Kidney (tissue), 14 donors: ENCODE data around the gene MAML3. TPM values are rescaled to one million over a fixed set of nuclear protein-coding genes. Genes with fewer than 3 reads are reported as not detected.
A peak's percentile ranks its signal among the peaks of the same experiment; 100 is the strongest.

Experiments
- DNase-seq, 5 donors: peaks; one replicate each; pipeline ENCODE4 v3.0.0-alpha.2; 2013 to 2020
- FAIRE-seq: peaks from 2 replicates; lab custom pipeline; 2012; peaks lifted over from hg19 to GRCh38; lab: Jason Lieb, UNC
- H3K27ac ChIP-seq, 2 donors: one replicate each; pipeline ENCODE4 v1.7.0; 2013; ENCODE audit warnings: low read depth in 2 of 2, low read length in 2 of 2, inconsistent platforms in 1 of 2
- H3K27me3 ChIP-seq: one replicate; pipeline ENCODE4 v1.7.1; 2013; ENCODE audit warnings: low read length, inconsistent platforms; ENCODE audit not compliant: control insufficient read depth, insufficient read depth
- H3K36me3 ChIP-seq, 3 donors: one replicate each; pipeline versions ENCODE4 v1.7.0 to v1.7.1; 2013; ENCODE audit warnings: low read length in 3 of 3, control low read depth in 1 of 3, inconsistent platforms in 1 of 3; ENCODE audit not compliant: insufficient read depth in 3 of 3, control insufficient read depth in 2 of 3
- H3K4me1 ChIP-seq, 3 donors: one replicate each; pipeline versions ENCODE4 v1.7.0 to v1.7.1; 2013; ENCODE audit warnings: low read length in 3 of 3, inconsistent platforms in 1 of 3, low read depth in 1 of 3; ENCODE audit not compliant: control insufficient read depth in 2 of 3, insufficient read depth in 2 of 3
- H3K4me3 ChIP-seq, 3 donors: one replicate each; pipeline versions ENCODE4 v1.7.0 to v1.8.1; 2013; ENCODE audit warnings: low read length in 3 of 3, control low read depth in 1 of 3, inconsistent platforms in 1 of 3
- H3K9ac ChIP-seq, 3 donors: one replicate each; pipeline versions ENCODE4 v1.7.0 to v1.7.1; 2013; ENCODE audit warnings: low read length in 3 of 3, control low read depth in 1 of 3, inconsistent platforms in 1 of 3
- H3K9me3 ChIP-seq, 3 donors: one replicate each; pipeline versions ENCODE4 v1.7.0 to v1.7.1; 2013; ENCODE audit warnings: low read length in 3 of 3, control low read depth in 1 of 3, inconsistent platforms in 1 of 3; ENCODE audit not compliant: control insufficient read depth in 2 of 3, insufficient read depth in 1 of 3
- CTCF ChIP-seq: IDR thresholded peaks from 3 replicates; pipeline ENCODE4 v1.5.1; 2012; ENCODE audit warnings: mild to moderate bottlenecking, moderate library complexity, borderline replicate concordance; ENCODE audit not compliant: insufficient read depth; ENCODE audit errors: extremely low read depth
- intact Hi-C: fragments of 100-400 bp; cut with DNase I; formaldehyde crosslinking; loops from one replicate; pipeline ENCODE4 v1.11.1; 2022
- polyA plus RNA-seq: library from polyadenylated mRNA; stranded (reverse); fragments of 350-450 nt; fragmentation: Illumina TruSeq; extraction: RNeasy Lipid Tissue Mini Kit (QIAGEN cat#74804); gene quantifications from one replicate; pipeline ENCODE4 v1.2.3, GENCODE V29; 2014; ENCODE audit warnings: low read depth, low replicate concordance; ENCODE audit not compliant: insufficient read depth
- total RNA-seq: library from RNA; stranded (reverse); fragmentation: NEBNext Ultra II Directional; extraction: Animal tissue kit (Norgen Biotek cat#: 25700); gene quantifications from one replicate; pipeline ENCODE4 v1.2.1, GENCODE V29; 2021
- donor health status: control.
- donor health status: control.
- donor health status: control.
- donor health status: control.
- donor health status: control.
- donor health status: DM: yes; HTN: yes; CAD: no.
- donor health status: Normal renal cell carcinoma (clear cell type).

Gene MAML3
- total and polyA plus RNA-seq, 2 donors from 2014 or later = 1.4 to 10.4 TPM

GRCh38 chr4:140186651-140187315 lies 32.8 kb upstream of the MAML3 start:
- DNase-seq = peak in 2 of 5 donors; percentile 2 to 65
- Histone ChIP-seq H3K27me3 (no peaks in the 10 kb centered on the region), H3K9me3 (no peaks in the 10 kb centered on the region), H3K36me3 (no peaks in the 10 kb centered on the region), H3K4me3 (no peak overlapping the region), H3K9ac (no peak overlapping the region), H3K27ac (no peak overlapping the region), H3K4me1 (peaks cover 0 to 6% (median 3%) of the 10 kb centered on the region in 3 donors)
- TF ChIP-seq CTCF = no peak
- FAIRE-seq = no peak
- intact Hi-C loops = no loop called here

GRCh38 chr4:140186082-140186438 lies 32.1 kb upstream of the MAML3 start:
- H3K27me3 ChIP-seq = no peaks in the 10 kb centered on the region
- no peaks in the 10 kb centered on the region for H3K9me3 ChIP-seq
- no peak for FAIRE-seq
- H3K4me3 ChIP-seq = no peak overlapping the region
- intact Hi-C loops = no loop called here
- H3K27ac ChIP-seq = no peak overlapping the region
- H3K9ac ChIP-seq = no peak overlapping the region
- DNase-seq = no peak
- peaks cover 0 to 6% (median 3%) of the 10 kb centered on the region in 3 donors for H3K4me1 ChIP-seq
- TF ChIP-seq CTCF = no peak
- no peaks in the 10 kb centered on the region for H3K36me3 ChIP-seq

- DNase-seq (no peak), FAIRE-seq (no peak)
- intact Hi-C loops = no loop called here
- Histone ChIP-seq H3K4me1 (peaks cover 0 to 6% (median 3%) of the 10 kb centered on the region in 3 donors), H3K4me3 (no peak overlapping the region), H3K27me3 (no peaks in the 10 kb centered on the region), H3K9ac (no peak overlapping the region), H3K36me3 (no peaks in the 10 kb centered on the region), H3K9me3 (no peaks in the 10 kb centered on the region), H3K27ac (no peak overlapping the region)
- no peak for TF ChIP-seq CTCF
Measured at GRCh38 chr4:140185412-140186081, 31.6 kb upstream of the MAML3 start.
